ENCODE data around the gene PRPF8.

PRPF8 gene

DNA sequence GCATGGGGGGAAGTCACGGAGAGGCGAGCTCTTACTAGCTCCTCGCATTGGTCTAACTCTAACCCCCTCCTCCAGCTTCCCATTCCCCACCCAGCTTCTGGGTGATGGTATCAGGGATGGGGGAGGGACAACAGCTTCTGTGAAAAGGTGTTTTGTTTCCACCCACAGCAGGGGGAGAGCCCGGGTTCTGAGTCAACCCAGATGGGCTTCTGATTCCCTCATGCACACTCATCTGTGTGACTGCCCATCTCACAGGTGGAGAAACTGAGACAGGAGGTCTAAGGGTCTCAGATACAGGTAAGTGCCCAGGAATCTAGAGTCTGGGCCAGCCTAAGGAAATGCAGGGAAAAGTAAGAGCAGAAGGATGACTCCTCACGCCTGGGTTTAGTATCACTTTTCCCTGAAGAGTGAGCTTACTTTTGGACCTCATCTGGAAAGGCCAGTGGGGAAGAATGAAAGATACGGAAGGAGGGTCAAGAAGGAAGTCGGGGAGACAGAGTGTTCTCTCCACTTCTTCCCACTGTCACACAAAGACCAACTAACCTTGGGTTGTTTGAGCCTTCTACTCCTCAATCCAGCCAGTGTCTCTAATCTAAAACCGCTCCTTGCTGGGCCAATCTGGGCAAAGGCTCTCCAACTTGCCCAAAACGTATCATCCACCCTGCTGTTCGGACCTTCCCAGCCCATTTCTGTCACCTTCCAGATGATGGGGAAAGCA is 28.7 kb upstream of the PRPF8 start:
- Histone ChIP-seq H3K36me3 (replicated peaks; ENCODE audit: low read depth, low read length) (no peaks in the 10 kb centered on the region), H3K9ac (ENCODE audit: low read length) (no peak overlapping the region), H3K4me2 (ENCODE audit: low read length) (no peak overlapping the region), H3K4me3 (ENCODE audit: low read length) (no peak overlapping the region), H3K27ac (ENCODE audit: low read length) (no peak overlapping the region), H3K79me2 (ENCODE audit: low read length) (no peaks in the 10 kb centered on the region), H4K20me1 (ENCODE audit: insufficient read depth, low read length) (no peaks in the 10 kb centered on the region), H3K9me3 (ENCODE audit: insufficient read depth, low read length) (no peaks in the 10 kb centered on the region), H2AFZ (ENCODE audit: low read depth, low read length) (no peak overlapping the region), H3K4me1 (ENCODE audit: low read length) (peaks cover 5% of the 10 kb centered on the region), H3K27me3 (ENCODE audit: low read depth, low read length) (no peaks in the 10 kb centered on the region)
- TF ChIP-seq, protein P1, sequence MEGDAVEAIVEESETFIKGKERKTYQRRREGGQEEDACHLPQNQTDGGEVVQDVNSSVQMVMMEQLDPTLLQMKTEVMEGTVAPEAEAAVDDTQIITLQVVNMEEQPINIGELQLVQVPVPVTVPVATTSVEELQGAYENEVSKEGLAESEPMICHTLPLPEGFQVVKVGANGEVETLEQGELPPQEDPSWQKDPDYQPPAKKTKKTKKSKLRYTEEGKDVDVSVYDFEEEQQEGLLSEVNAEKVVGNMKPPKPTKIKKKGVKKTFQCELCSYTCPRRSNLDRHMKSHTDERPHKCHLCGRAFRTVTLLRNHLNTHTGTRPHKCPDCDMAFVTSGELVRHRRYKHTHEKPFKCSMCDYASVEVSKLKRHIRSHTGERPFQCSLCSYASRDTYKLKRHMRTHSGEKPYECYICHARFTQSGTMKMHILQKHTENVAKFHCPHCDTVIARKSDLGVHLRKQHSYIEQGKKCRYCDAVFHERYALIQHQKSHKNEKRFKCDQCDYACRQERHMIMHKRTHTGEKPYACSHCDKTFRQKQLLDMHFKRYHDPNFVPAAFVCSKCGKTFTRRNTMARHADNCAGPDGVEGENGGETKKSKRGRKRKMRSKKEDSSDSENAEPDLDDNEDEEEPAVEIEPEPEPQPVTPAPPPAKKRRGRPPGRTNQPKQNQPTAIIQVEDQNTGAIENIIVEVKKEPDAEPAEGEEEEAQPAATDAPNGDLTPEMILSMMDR (IDR thresholded peaks at IDR 0.05; ENCODE audit: low read depth, low read length): no peak
- TF ChIP-seq EZH2phosphoT487 (IDR thresholded peaks at IDR 0.05; ENCODE audit: low read depth): no peak

DNA sequence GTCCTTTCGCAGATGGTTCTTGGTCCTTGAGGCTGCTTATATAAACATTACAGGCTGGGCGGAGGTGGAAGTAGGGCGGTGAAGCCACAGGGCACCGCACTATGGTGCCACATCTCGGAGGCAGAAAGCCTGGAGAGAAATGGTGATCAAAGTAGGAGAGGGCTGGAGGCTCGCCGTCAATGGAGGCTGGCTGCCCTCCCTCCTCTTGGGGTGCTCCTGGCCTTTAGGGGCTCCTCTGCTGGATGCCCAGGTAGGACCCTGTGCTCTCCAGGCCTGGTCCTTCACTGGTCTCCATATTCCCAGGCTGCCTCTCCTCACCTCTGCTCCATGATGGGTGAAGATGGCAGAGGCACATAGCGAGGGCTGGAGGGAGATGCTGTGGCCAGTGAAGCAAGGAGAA is 27.6 kb upstream of the PRPF8 start:
- Histone ChIP-seq H3K9ac (ENCODE audit: low read length) (no peak overlapping the region), H3K4me2 (ENCODE audit: low read length) (no peak overlapping the region), H3K27ac (ENCODE audit: low read length) (no peak overlapping the region), H3K36me3 (replicated peaks; ENCODE audit: low read depth, low read length) (no peaks in the 10 kb centered on the region), H3K27me3 (ENCODE audit: low read depth, low read length) (no peaks in the 10 kb centered on the region), H4K20me1 (ENCODE audit: insufficient read depth, low read length) (no peaks in the 10 kb centered on the region), H2AFZ (ENCODE audit: low read depth, low read length) (no peak overlapping the region), H3K79me2 (ENCODE audit: low read length) (no peaks in the 10 kb centered on the region), H3K9me3 (ENCODE audit: insufficient read depth, low read length) (no peaks in the 10 kb centered on the region), H3K4me1 (ENCODE audit: low read length) (0 out of 2 replicates have a peak, but pooled peaks cover 3% of the 10 kb centered on the region), H3K4me3 (ENCODE audit: low read length) (no peak overlapping the region)
- TF ChIP-seq EZH2phosphoT487 (IDR thresholded peaks at IDR 0.05; ENCODE audit: low read depth): no peak
- TF ChIP-seq, protein P1 (IDR thresholded peaks at IDR 0.05; ENCODE audit: low read depth, low read length): no peak

DNA sequence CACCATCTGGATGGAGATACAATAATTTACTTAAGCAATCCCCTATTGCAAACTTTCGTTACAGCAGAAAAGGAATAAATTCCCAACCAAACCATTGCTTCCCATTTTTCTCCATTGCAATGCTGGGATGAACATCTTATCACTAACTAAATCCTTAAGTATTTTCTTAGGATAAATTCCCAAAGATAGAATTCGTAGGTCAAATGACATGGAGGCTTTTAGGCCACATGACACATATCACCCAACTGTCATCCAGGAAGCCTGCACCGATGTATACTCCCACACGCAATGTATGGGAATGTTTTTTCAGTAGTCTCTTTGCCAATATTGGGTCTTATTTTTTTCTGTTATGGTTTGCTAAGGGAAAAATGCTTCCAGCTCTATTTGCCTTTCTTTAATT is 27.1 kb upstream of the PRPF8 start:
- no peak overlapping the region for H2AFZ ChIP-seq (ENCODE audit: low read depth, low read length)
- no peaks in the 10 kb centered on the region for H3K9me3 ChIP-seq (ENCODE audit: insufficient read depth, low read length)
- 0 out of 2 replicates have a peak, but pooled peaks cover 3% of the 10 kb centered on the region for H3K4me1 ChIP-seq (ENCODE audit: low read length)
- H3K4me2 ChIP-seq (ENCODE audit: low read length): no peak overlapping the region
- H3K9ac ChIP-seq (ENCODE audit: low read length): no peak overlapping the region
- no peaks in the 10 kb centered on the region for H3K79me2 ChIP-seq (ENCODE audit: low read length)
- H3K27me3 ChIP-seq (ENCODE audit: low read depth, low read length): no peaks in the 10 kb centered on the region
- no peaks in the 10 kb centered on the region for H4K20me1 ChIP-seq (ENCODE audit: insufficient read depth, low read length)
- no peaks in the 10 kb centered on the region for H3K36me3 ChIP-seq (replicated peaks; ENCODE audit: low read depth, low read length)
- TF ChIP-seq EZH2phosphoT487 (IDR thresholded peaks at IDR 0.05; ENCODE audit: low read depth): no peak
- TF ChIP-seq, protein P1 (IDR thresholded peaks at IDR 0.05; ENCODE audit: low read depth, low read length): no peak
- no peak overlapping the region for H3K27ac ChIP-seq (ENCODE audit: low read length)
- H3K4me3 ChIP-seq (ENCODE audit: low read length): no peak overlapping the region

DNA sequence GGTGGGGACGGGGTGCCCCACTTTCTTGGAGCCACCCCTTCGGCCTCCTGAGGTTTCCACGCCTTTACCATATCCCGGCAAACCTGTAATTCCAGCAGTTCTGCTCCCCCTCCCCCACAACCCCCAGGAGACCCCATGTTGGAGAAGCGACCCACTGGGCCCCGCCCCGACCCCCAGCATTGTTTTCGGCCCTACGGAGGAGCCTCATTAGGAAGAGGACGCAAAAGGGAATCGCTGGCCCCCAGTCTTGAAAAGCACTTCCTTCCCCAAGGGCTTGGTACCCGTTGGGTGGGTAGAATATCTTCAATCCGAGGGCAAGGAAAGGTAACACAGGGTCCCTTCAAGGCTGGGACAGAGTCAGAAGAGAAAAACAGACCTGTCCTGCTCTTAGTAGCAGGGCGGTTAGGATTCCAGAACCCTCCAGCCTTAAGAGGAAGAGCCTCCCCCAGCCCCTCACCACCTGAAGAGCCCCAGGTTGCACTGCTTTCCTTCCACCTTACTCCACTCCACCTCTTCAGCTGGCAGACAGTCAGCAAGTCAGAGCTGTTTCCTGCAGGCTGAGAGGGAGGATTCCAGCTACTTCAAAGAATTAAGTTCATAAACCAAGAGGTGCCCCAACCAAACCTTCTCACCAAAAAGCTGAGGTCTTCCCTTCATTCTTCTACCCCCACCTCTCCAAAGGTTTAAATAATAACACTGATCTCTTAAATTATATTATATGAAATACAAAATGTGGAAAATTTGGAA is 26.3 kb upstream of the PRPF8 start:
- Histone ChIP-seq H3K4me1 (ENCODE audit: low read length) (0 out of 2 replicates have a peak, but pooled peaks cover 3% of the 10 kb centered on the region), H3K9me3 (ENCODE audit: insufficient read depth, low read length) (no peaks in the 10 kb centered on the region), H3K79me2 (ENCODE audit: low read length) (no peaks in the 10 kb centered on the region), H4K20me1 (ENCODE audit: insufficient read depth, low read length) (no peaks in the 10 kb centered on the region), H2AFZ (ENCODE audit: low read depth, low read length) (no peak overlapping the region), H3K4me3 (ENCODE audit: low read length) (no peak overlapping the region), H3K27me3 (ENCODE audit: low read depth, low read length) (no peaks in the 10 kb centered on the region), H3K9ac (ENCODE audit: low read length) (no peak overlapping the region), H3K27ac (ENCODE audit: low read length) (no peak overlapping the region), H3K4me2 (ENCODE audit: low read length) (no peak overlapping the region), H3K36me3 (replicated peaks; ENCODE audit: low read depth, low read length) (no peaks in the 10 kb centered on the region)
- TF ChIP-seq, protein P1 (IDR thresholded peaks at IDR 0.05; ENCODE audit: low read depth, low read length): no peak
- no peak for TF ChIP-seq EZH2phosphoT487 (IDR thresholded peaks at IDR 0.05; ENCODE audit: low read depth)

All from OCI-LY3 (cell line).